ENCODE data around the gene NRARP. TPM values are rescaled to one million over a fixed set of nuclear protein-coding genes. Genes with fewer than 3 reads are reported as not detected.
A peak's percentile ranks its signal among the peaks of the same experiment; 100 is the strongest.

NRARP gene
- total and polyA plus RNA-seq, 7 donors: 1.8 to 24.7 (median 11.6) TPM; not detected in 1

- Histone ChIP-seq H3K36me3 (no peaks in the 10 kb centered on the region), H3K27ac (no peak overlapping the region), H3K9me3 (no peaks in the 10 kb centered on the region), H3K27me3 (no peaks in the 10 kb centered on the region), H3K4me3 (no peak overlapping the region), H3K4me1 (no peaks in the 10 kb centered on the region)
- WGBS, 2 donors: 48 to 89% methylated on average over 19 of the region's 19 CpGs
- no peak for DNase-seq
- intact Hi-C loops (cut with DNase I): no loop called here
- no peak for TF ChIP-seq POLR2AphosphoS5 (IDR thresholded peaks at IDR 0.05)
- no peak for TF ChIP-seq POLR2A (IDR thresholded peaks at IDR 0.05)
- TF ChIP-seq, protein P1, sequence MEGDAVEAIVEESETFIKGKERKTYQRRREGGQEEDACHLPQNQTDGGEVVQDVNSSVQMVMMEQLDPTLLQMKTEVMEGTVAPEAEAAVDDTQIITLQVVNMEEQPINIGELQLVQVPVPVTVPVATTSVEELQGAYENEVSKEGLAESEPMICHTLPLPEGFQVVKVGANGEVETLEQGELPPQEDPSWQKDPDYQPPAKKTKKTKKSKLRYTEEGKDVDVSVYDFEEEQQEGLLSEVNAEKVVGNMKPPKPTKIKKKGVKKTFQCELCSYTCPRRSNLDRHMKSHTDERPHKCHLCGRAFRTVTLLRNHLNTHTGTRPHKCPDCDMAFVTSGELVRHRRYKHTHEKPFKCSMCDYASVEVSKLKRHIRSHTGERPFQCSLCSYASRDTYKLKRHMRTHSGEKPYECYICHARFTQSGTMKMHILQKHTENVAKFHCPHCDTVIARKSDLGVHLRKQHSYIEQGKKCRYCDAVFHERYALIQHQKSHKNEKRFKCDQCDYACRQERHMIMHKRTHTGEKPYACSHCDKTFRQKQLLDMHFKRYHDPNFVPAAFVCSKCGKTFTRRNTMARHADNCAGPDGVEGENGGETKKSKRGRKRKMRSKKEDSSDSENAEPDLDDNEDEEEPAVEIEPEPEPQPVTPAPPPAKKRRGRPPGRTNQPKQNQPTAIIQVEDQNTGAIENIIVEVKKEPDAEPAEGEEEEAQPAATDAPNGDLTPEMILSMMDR (IDR thresholded peaks at IDR 0.05): no peak
- TF ChIP-seq EP300 (IDR thresholded peaks at IDR 0.05): no peak
These were observed 24.5 kb upstream of the NRARP start for GRCh38 chr9:137326445-137327065.

DNA sequence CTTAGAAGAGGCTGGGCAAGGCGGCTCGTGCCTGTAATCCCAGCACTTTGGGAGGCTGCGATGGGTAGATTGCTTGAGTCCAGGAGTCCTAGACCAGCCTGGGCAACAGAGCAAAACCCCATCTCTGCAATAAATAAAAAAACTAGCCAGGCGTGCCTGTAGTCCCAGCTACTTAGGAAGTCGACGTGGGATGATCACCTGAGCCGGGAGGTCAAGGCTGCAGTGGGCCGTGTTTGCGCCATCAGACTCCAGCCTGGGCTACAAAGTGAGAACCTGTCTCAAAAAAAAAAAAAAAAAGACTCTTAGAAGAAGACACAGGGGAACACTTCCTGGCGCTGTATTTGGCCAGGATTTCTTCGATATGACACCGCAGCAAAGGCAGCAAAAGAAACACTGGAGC lies 23.7 kb upstream of the NRARP start:
- intact Hi-C loops (cut with DNase I): no loop called here
- DNase-seq: no peak
- Histone ChIP-seq H3K27ac (no peak overlapping the region), H3K27me3 (no peaks in the 10 kb centered on the region), H3K9me3 (no peaks in the 10 kb centered on the region), H3K4me1 (peaks cover 0 to under 1% (median 0%) of the 10 kb centered on the region in 4 donors), H3K4me3 (no peak overlapping the region), H3K36me3 (no peaks in the 10 kb centered on the region)
- TF ChIP-seq, protein P1 (IDR thresholded peaks at IDR 0.05): no peak
- TF ChIP-seq POLR2A (IDR thresholded peaks at IDR 0.05) (no peak), EP300 (IDR thresholded peaks at IDR 0.05) (no peak), POLR2AphosphoS5 (IDR thresholded peaks at IDR 0.05) (no peak)
- 95 to 96% methylated on average over 12 of the region's 12 CpGs for WGBS, 2 donors

DNA sequence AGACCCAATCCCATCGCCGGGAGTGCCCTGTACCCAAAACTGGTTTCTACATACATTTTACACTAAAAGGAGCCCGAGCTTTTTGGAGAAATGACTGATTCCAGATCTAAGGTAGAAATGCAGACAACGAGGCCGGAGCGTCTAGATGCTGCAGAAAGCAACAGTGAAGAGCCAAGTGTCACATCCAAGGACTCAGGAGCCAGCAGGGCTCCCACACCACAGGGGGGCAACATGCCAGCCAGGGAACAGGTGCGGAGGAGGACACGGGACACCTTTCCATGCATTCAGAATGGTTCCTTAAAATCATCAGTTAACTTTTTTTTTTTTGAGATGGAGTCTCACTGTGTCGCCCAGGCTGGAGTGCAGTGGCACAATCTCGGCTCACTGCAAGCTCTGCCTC lies 23.1 kb upstream of the NRARP start:
- intact Hi-C loops (cut with DNase I): no loop called here
- no peak for DNase-seq
- Histone ChIP-seq H3K4me3 (no peak overlapping the region), H3K9me3 (no peaks in the 10 kb centered on the region), H3K36me3 (no peaks in the 10 kb centered on the region), H3K4me1 (peaks cover 0 to 4% (median 0%) of the 10 kb centered on the region in 4 donors), H3K27ac (no peak overlapping the region), H3K27me3 (no peaks in the 10 kb centered on the region)
- WGBS, 2 donors: 94 to 97% methylated on average over 10 of the region's 10 CpGs
- TF ChIP-seq POLR2AphosphoS5 (IDR thresholded peaks at IDR 0.05): no peak
- no peak for TF ChIP-seq EP300 (IDR thresholded peaks at IDR 0.05)
- TF ChIP-seq, protein P1 (IDR thresholded peaks at IDR 0.05): no peak
- TF ChIP-seq POLR2A (IDR thresholded peaks at IDR 0.05): no peak

DNA sequence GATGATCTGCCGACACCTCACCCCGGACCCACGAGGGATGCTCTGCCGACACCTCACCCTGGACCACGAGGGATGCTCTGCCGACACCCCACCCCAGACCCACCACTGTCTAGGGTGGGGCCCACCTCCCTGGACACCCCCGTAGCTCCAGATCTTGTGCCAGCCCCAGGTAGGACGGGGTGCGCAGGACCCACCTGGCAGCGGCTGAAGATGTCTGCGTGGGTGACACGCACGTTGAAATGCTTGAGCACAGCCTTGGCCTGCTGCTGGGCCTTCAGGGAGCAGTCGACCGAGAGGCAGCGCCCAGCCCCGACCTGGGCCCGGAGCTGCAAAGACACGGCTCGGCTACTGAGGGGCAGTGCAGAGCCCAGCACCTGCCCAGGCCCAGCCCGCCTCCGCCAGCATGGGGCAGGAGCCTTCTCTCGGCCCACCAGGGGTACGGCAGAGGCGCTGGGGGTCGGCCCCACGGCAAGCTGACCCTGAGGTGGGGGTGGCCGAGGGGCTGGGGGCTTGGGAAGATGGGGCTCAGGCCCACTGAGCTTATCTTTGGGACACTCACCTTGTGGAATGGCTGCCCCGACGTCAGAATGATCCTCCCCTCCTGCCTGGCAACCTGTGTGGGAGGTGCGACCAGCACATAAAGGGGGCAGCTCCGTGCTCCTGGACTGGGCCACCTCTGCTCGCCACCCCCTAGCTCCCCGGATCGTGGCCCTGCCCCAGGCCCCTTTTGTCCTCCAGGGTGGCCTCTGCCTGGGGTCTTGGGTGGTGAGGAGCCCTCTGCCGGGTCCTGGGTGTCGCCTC lies 21.7 kb upstream of the NRARP start:
- H3K27ac ChIP-seq: no peak overlapping the region
- no peaks in the 10 kb centered on the region for H3K27me3 ChIP-seq
- peaks cover 0 to 4% (median 0%) of the 10 kb centered on the region in 4 donors for H3K4me1 ChIP-seq
- DNase-seq: peak; percentile 56
- no peaks in the 10 kb centered on the region for H3K9me3 ChIP-seq
- H3K36me3 ChIP-seq: no peaks in the 10 kb centered on the region
- intact Hi-C loops (cut with DNase I): no loop called here
- TF ChIP-seq POLR2A (IDR thresholded peaks at IDR 0.05) (no peak), POLR2AphosphoS5 (IDR thresholded peaks at IDR 0.05) (no peak), EP300 (IDR thresholded peaks at IDR 0.05) (no peak)
- TF ChIP-seq, protein P1 (IDR thresholded peaks at IDR 0.05): no peak
- WGBS, 2 donors: 95 to 96% methylated on average over 37 of the region's 37 CpGs
- H3K4me3 ChIP-seq: no peak overlapping the region

All from sigmoid colon (tissue), 7 donors.